Neural crest cell (in vitro differentiated cells): ENCODE results near the gene PARG. TPM values are rescaled to one million over a fixed set of nuclear protein-coding genes. Genes with fewer than 3 reads are reported as not detected.
"Not testable (repeated sequence)": the region's sequence is repeated elsewhere in the genome, so short reads cannot be mapped to it uniquely, and the experiment has no call there.

Experiments used
- DNase-seq: peaks from one replicate; pipeline ENCODE4 v3.0.0; 2021; ENCODE audit warnings: low read depth, mixed read lengths, low spot score
- H3K27ac Mint-ChIP-seq: one replicate; pipeline ENCODE4 v1.8.0; 2021; ENCODE audit warnings: mild to moderate bottlenecking, mixed read lengths; ENCODE audit not compliant: unreplicated experiment
- H3K27me3 Mint-ChIP-seq: 2 replicates; pipeline ENCODE4 v1.8.0; 2021; ENCODE audit warnings: low read depth, mild to moderate bottlenecking, mixed read lengths
- H3K36me3 Mint-ChIP-seq: 2 replicates; pipeline ENCODE4 v1.8.0; 2021; ENCODE audit warnings: low read depth, mild to moderate bottlenecking, mixed read lengths
- H3K4me1 Mint-ChIP-seq: 2 replicates; pipeline ENCODE4 v1.8.0; 2021; ENCODE audit warnings: mixed read lengths
- H3K4me3 Mint-ChIP-seq: one replicate; pipeline ENCODE4 v1.8.0; 2021; ENCODE audit warnings: mild to moderate bottlenecking, mixed read lengths
- H3K9me3 Mint-ChIP-seq: 2 replicates; pipeline ENCODE4 v1.8.0; 2021; ENCODE audit warnings: mixed read lengths
- CTCF ChIP-seq: fragments of 200-600 bp; sonication (generic); conservative IDR thresholded peaks from 2 replicates; pipeline ENCODE4 v1.5.0; 2021; ENCODE audit warnings: antibody characterized with exemption, mild to moderate bottlenecking
- total RNA-seq: library from RNA; stranded (reverse); gene quantifications from 2 replicates; pipeline ENCODE4 v1.2.1, GENCODE V29; 2021

Gene PARG
- total RNA-seq, 1 donor from 2014 or later = 51.2 TPM

GRCh38 chr10:49775014-49775413, 166.8 kb downstream of the PARG start:
- no peak overlapping the region for H3K4me3 Mint-ChIP-seq
- no peak overlapping the region for H3K27ac Mint-ChIP-seq
- TF ChIP-seq CTCF = no peak
- H3K27me3 Mint-ChIP-seq = peaks cover 14% of the 10 kb centered on the region
- H3K4me1 Mint-ChIP-seq = no peaks in the 10 kb centered on the region
- H3K36me3 Mint-ChIP-seq = no peaks in the 10 kb centered on the region
- H3K9me3 Mint-ChIP-seq = no peaks in the 10 kb centered on the region
- DNase-seq = no peak

GRCh38 chr10:49772944-49773343, 168.9 kb downstream of the PARG start:
- not testable (repeated sequence) for H3K4me1 Mint-ChIP-seq, DNase-seq, H3K27ac Mint-ChIP-seq, H3K9me3 Mint-ChIP-seq, H3K4me3 Mint-ChIP-seq, H3K36me3 Mint-ChIP-seq
- H3K27me3 Mint-ChIP-seq = peaks cover 14% of the 10 kb centered on the region

- H3K27me3 Mint-ChIP-seq = peaks cover 21% of the 10 kb centered on the region
- H3K4me3 Mint-ChIP-seq, DNase-seq, H3K4me1 Mint-ChIP-seq, H3K36me3 Mint-ChIP-seq, H3K27ac Mint-ChIP-seq, H3K9me3 Mint-ChIP-seq: not testable (repeated sequence)
These were observed 170.8 kb downstream of the PARG start for GRCh38 chr10:49771046-49771445.

GRCh38 chr10:49769692-49770091, 172.1 kb downstream of the PARG start:
- peaks cover 21% of the 10 kb centered on the region for H3K27me3 Mint-ChIP-seq
- H3K9me3 Mint-ChIP-seq = peaks cover 5% of the 10 kb centered on the region
- H3K27ac Mint-ChIP-seq = no peak overlapping the region
- no peaks in the 10 kb centered on the region for H3K4me1 Mint-ChIP-seq
- no peaks in the 10 kb centered on the region for H3K36me3 Mint-ChIP-seq
- DNase-seq = no peak
- TF ChIP-seq CTCF = no peak
- H3K4me3 Mint-ChIP-seq = no peak overlapping the region

- no peaks in the 10 kb centered on the region for H3K36me3 Mint-ChIP-seq
- peaks cover 28% of the 10 kb centered on the region for H3K27me3 Mint-ChIP-seq
- peaks cover 5% of the 10 kb centered on the region for H3K9me3 Mint-ChIP-seq
- no peak overlapping the region for H3K4me3 Mint-ChIP-seq
- H3K27ac Mint-ChIP-seq = no peak overlapping the region
- no peak for TF ChIP-seq CTCF
- H3K4me1 Mint-ChIP-seq = no peaks in the 10 kb centered on the region
- DNase-seq = no peak
These were observed 173.1 kb downstream of the PARG start for GRCh38 chr10:49768731-49769130.

- DNase-seq = no peak
- no peaks in the 10 kb centered on the region for H3K36me3 Mint-ChIP-seq
These were observed 173.5 kb downstream of the PARG start for GRCh38 chr10:49768329-49768728.

More at GRCh38 chr10:49768329-49768728, 173.5 kb downstream of the PARG start:
- Mint-ChIP-seq H3K9me3 (peaks cover 5% of the 10 kb centered on the region), H3K27ac (no peak overlapping the region), H3K4me1 (no peaks in the 10 kb centered on the region), H3K27me3 (peaks cover 32% of the 10 kb centered on the region), H3K4me3 (no peak overlapping the region)
- no peak for TF ChIP-seq CTCF

Other genes starting within 250 kb of the PARG start
- gene OGDHL, start 179.7 kb downstream of the PARG start, total RNA-seq = 10.1 and 10.6 TPM in 2 replicates
- gene TIMM23B, start within 50 bp of the PARG start, total RNA-seq = 17.1 and 19.5 TPM in 2 replicates
- gene AGAP6, start 46.4 kb upstream of the PARG start, total RNA-seq = 16.4 and 18.1 TPM in 2 replicates
- gene WASHC2A, start 125.9 kb upstream of the PARG start, total RNA-seq = 38.5 and 47.5 TPM in 2 replicates